COLO668 (cell line): ENCODE measurements around the gene OSM.
"Not testable (repeated sequence)": the region's sequence is repeated elsewhere in the genome, so short reads cannot be mapped to it uniquely, and the experiment has no call there.

Source experiments
- DNase-seq: peaks from one replicate; lab custom pipeline; 2025; ENCODE audit not compliant: unreplicated experiment; lab: John Stamatoyannopoulos, UW

Gene OSM

DNA sequence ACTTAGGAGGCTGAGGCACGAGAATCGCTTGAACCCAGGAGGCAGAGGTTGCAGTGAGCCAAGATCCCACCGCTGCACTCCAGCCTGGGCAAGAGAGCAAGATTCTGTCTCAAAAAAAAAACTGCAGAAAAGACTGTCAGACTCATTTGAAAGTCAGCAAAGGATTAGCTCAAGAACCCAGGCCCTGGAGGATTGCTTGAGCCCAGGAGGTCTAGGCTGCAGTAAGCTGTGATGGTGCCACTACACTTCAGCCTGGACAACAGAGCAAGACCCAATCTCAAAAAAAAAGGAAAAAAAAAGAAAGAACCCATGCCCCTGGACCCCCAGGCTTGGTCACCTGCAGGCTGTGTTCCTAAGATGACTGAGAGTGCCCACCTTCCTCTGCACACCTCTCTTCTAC, 36.3 kb downstream of the OSM start:
- DNase-seq: no peak

DNA sequence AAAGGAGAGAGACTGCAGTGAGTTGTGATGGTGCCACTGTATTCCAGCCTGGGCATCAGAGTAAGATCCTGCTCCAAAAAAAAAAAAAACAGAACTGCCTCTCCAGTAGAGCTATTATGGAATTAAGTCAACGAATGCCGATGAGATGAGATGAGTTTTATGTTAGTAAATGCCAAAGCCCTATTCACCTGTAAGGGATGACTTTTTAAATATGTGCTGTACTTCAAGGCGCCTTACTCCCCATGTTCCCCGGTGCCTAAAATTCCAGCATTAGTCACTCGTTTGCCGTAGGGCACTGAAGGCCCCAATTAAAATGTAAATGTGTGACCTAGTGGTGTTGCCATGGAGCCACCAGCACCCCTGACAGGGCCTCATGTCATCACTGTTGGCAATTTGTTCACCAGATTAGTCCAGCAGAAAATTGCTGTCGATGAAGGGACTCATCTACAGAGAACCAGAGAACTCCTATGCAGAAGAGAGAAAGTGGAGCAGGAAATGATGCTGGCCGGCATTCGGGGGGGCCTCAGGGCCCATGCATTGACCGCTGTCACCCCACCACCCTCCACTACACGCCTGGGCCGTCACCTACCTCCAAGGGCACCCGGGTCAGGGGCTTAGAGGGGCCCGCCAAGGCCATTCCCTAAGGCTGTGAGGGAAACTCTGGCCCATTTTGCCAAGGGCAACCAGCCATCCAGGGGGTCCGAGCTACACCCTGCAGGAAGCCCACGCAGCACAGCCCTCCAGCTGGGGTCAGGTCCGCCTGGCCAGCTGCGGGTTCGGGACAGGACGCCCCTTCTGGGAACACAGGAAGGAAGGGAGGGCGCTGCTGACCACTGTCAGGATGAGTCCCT, 37.9 kb downstream of the OSM start:
- peak; percentile 24 for DNase-seq

DNA sequence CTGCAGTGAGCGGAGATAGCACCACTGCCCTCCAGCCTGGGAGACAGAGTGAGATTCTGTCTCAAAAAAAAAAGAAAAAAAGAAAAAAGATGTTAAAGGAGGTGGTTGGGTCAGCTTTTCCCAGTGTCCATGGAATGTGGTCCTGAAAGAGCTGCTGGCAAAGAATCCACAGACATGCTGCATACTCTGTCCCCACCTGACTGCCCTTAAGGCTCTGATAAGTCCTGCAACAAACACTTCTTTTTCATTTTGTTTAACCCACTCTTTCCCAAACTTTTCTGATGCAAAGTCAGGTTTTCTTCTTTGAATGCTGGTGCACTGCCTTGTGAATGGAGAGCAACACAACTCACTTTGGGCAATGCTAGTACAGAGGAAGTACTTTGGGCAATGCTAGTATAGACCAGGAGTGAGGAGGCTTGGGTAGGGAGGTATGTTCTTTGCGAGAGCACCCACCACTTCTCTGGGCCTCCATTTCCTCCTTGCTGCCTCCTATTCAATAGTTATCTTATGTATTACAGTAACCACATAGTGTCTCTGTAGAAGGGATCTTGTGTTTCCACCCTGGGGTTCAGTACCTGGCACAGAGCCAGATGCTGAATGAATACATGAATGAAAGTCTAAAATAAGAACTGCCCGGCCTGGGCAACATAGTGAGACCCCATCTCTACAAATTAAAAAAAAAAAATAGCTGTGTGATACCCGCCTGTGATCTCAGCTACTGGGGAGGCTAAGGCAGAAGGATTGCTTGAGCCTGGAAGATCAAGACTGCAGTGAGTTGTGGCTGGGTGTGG, 39.0 kb downstream of the OSM start:
- no peak for DNase-seq

DNA sequence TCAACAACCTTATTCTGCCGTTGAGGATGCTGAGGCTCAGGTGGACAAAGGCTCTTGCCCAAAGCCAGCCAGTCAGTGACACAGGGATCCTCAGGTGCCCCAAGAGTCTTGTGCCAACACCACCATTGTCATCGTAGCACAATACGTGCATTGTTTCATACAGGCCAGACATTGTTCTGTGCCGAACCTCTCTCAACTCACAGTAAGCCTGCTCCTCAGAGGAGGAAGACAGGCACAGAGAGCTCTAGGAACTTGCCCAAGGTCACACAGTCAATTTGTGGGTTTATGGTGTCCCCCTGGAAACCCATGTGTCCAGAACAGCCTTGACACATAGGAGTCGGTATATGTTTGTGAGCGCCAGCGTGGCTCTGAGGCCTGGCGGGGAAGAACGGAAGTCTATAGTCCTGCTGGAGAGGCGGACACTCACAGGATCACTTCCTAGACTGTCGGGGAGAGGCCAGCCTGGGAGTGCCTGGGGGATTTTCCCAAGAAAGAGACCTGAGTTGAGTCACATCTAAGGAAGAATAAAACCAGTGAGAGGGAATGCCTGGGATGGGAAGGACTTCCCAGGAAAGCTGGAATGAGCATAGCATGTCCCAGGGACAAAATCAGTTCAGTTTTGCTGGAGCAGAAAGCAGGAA, 40.3 kb downstream of the OSM start:
- no peak for DNase-seq

DNA sequence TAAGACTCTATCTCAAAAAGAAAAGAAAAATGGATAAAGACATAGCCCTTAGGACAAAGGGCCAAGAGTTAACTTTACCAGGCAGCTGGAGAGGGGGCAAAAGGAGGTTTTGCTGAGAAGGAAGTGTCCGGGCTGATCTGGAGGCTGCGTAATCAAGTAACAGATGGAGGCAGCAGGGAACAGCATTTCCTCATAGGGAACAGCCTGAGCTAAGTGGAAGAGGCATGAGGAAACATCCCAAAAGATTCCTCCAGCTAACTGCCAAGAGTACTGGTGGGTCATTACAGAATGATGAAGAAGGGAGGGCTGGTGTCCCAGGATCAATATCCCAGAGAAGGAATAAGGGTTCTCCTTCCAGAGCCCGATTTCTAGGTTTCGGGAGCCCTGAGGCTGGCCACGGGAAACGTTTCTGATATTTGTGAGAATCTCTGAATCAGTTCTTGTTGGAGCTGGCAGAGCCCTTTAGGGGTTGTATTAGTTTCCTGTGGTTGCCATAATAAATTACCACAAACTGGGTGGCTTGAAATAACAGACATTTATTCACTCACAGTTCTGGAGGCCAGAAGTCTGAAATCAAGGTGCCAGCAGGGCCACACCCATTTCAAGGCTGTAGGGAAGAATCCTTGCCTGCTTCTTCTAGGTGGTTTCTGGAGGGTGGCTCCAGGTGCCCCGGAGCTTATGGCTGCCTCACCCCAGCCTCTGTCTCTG, 41.3 kb downstream of the OSM start:
- no peak for DNase-seq

DNA sequence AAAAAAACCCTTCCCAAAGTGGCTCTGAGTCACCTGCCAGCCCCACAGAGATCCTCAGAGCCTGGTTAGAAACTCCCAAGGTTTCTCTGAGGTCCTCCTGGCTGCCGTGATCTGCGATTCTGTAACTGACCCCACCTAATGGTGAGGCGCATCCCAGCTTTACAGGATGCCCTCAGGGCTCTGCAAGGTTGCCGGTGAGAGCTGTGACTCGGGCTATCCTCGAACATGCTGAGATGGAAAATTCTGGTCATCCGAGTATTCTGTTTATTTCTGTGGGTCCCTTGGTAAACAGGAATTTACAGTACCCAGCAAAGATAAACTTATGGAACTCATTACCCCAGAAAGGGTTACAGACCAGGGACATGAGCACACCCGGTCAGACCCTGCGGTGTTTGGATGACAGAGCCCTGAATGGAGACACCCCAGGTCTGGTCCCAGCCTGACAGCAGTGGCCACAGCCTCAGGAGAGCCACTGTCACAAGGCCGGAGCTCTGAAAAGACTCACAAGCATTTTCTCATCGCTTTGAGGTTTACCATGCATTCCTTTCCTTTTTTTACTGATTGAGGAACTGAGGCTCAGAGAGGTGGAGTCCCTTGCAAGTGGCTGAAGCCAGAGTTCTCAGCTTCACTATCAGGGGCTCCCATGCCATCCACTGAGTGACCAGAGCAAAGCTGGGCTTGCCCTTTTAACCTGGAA, 42.3 kb downstream of the OSM start:
- peak; percentile 40 for DNase-seq

DNA sequence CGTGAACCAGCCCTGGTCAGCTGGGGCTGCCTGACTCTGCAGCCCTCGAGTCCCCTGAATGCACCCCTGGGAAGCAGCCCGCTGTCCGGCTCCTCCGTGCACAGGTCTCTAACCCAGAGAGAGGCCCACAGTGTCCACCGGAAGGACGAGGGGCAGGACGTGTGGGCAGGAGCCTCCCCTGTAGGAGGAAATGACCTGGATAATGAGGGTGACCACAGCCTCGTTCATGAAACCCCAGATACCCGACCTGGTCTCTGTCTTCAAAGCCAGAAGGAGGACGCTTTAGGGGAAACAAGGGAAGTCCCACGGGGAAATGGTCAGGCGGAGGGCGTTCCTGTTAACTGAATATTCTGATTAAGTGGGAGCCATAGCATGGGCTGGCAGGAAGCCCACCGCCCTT, 43.3 kb downstream of the OSM start:
- DNase-seq: no peak

DNA sequence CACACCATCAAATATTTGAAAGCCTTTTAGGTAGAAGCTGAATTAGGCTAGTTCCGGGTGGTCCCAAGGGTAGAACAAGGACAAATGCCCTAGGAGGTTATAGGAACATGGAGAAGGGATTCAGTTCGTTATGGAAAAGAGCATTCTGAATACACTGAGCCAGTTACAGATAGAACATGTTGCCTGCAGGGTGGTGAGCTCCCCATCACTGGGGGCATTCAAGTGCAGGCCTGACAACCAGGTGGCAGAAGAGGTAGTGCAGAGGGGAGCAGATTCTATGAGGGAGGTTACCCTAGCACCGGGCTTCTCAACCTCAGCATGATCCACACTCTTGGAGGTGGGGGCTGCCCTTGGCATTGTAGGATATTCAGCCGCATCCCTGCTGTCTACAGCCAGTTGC, 44.3 kb downstream of the OSM start:
- DNase-seq: no peak

DNA sequence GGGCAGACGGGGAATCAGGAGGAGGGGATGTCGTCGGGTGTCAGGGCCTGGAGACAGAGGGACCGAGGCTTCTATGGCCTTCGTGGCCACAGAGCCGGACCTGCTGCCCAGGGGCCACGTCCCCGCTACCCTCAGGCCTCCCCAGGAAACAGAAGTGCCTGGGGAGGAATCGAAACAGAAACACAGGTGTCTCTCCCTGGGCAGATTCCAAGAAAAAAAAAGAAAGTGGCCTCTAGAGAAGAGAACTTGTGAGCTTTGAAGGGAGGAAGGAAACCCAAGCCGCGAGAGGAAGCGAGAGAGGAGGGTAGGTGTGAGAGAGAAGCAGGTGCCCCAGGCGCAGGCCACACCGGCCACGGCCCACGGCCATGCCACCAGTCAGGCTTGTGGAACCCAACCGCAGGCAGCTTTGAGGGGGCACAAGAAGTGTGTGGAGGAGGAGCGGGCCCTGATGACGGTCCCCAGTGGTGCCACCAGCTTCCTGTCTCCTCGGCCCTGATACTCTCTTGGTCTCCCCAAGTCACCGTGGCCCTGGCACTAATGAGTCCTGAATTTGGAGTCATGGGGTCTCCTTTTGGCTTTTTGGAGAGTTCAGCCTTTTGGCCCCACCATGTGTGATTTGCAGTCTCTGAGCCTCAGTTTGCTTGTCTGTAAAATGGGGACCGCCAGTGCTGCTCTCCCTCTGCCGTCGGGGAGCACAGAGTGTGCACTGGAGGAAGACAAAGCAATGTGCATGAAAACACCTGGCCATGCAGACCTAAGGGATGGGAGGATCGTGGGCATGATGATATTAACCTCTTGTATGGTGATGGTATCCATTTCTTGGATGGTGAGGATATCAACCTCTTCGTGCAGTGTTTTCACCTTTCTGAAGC, 45.3 kb downstream of the OSM start:
- DNase-seq: no peak

DNA sequence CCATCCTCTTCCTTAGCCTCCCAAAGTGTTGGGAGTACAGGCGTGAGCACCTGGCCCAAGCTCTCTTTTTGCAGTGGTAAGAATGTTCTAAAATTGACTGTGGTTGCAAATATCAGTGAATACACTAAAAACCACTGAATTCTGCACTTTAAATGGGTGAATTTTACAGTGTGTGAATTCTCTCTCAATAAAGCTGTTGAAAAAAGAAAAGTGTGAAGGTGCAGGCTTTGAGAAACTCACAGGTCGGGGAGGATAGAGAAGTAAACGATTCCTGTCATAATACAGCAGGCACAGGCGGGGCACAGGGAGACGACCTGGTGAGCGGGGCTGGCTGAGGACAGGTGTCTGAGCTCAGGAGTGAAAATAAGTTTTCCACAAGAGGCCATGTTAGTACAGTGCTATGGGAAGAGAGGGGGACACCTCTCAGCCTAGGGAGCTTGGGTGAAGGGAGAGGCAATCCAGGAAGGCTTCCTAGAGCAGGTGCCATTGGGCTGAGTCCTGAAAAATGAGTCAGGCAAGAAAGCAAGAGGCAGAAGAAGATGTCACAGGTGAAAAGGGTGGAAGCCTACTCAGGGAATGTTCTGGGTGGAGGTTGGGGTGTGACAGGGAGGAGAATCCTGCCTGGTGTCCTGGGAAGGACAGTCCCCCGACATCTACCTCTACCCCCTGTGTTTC, 46.2 kb downstream of the OSM start:
- DNase-seq: no peak

DNA sequence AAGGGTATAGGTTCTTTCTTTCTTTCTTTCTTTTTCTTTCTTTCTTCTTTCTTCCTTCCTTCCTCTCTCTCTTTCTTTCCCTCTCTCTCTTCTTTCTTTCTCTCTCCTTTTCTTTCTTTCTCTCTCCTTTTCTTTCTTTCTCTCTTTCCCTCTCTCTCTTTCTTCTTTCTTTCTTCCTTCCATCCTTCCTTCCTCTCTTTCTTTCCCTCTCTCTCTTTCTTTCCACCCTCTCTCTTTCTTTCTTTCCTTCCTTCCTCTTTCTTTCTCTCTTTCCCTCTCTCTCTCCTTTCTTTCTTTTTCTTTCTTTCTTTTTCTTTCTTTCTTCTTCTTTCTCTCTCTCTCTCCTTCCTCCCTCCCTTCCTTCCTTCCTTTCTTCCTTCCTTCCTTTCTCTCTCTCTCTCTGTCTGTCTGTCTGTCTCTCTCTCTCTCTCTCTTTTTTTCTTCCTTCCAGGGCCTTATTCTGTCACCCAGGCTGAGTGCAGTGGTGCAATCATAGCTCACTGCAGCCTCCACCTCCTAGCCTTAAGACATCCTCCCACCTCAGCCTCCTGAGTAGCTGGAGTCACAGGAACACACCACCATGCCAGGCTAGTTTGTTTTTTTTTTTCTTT, 46.9 kb downstream of the OSM start:
- DNase-seq: no peak

DNA sequence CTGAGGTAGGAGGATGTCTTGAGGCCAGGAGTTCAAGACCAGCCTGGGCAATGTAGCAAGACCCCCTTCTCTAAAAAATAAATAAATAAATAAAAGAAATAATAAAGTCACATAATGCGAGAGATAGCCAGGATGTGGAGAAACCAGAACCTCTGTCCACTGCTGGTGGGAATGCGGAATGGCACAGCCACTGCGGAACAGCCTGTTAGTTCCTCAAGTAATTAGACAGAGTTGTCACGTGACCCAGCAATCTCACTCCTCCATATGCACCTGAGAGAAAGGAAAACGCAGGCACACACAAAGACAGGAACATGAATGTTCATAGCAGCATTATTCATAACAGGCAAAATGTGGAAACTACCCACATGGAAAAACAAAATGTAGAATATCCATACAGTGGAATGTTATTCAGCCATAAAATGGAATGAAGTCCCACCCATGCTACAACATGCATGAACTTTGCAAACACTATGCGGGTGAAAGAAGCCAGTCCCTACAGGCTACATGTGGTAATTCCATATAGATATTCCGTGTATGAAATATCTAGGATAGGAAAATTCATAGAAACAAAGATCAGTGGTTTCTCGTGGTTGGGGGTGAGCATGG, 47.5 kb downstream of the OSM start:
- DNase-seq: no peak

DNA sequence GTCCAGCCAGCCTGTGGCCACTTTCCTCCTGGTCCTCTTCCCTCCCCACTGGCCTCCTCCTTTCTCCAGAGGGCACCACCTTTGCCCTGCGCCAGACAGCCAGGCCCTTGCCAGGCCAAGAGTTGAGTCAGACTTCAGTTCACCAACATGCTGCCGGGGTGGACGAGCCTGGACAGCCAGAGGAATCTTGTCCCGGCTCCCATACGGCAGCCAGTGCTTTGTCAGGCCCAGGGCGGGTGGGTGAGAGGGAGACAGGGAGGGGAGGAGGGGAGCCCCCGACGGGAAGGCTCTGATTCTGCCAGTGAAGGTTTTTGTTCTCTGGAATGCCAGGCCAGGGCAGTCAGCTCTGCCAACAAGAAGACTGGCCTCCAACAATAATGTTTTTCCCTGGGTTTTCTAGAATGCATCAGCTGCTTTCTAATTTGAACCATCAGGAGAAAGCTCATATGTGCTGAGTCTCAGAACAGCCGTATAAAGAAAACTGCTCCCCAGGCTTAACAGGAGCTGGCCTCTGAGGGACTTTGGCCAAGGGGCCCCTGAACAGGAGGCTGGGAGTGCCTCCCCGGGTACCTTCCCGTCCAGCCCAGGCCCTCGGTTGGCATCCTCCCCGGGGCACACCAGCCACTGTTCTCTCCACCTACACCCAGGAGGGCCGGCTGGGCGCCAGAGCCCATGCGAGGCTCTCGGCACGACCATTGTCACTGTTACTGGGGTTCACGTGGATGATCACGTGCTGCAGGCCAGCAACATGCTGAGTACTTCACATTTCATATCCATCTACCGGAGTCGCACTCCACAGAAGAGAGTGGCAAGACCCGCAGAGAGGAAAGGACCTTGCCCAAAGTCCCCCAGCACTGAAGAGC, 48.7 kb downstream of the OSM start:
- no peak for DNase-seq

DNA sequence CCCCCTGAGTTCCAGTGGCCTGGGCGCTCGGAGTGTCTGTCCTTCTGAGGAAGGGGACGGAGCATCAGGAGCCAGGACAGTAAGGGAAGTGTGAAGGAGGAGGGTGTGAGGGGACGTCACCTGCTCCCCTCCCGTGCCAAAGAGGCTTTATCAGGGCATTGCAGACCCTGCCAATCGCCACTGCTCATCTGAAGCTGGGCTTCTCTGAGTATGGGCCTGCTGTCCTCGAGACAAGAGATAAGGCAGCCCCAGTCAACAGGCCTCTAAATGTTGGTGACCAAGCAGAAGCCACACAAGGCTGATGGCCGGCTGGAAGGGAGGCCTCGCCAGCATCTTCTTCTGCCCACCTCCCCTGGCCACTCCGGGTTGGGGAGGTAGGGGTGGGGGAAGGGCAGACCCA, 49.9 kb downstream of the OSM start:
- no peak for DNase-seq

DNA sequence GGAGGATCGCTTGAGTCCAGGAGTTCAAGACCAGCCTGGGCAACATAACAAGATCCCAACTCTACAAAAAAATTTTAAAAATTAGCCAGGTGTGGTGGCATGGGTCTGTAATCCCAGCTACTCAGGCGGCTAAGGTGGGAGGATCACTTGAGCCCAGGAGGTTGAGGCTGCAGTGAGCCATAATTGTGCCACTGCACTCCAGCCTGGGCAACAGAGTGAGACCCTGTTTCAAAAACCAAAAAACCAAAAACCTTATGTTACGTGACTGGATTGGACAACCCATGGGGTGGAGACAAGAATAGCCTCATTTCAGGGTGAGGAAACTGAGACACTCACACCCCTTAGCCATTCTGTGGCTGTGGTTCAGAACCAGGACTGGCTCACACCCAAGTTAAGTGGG, 50.4 kb downstream of the OSM start:
- not testable (repeated sequence) for DNase-seq

DNA sequence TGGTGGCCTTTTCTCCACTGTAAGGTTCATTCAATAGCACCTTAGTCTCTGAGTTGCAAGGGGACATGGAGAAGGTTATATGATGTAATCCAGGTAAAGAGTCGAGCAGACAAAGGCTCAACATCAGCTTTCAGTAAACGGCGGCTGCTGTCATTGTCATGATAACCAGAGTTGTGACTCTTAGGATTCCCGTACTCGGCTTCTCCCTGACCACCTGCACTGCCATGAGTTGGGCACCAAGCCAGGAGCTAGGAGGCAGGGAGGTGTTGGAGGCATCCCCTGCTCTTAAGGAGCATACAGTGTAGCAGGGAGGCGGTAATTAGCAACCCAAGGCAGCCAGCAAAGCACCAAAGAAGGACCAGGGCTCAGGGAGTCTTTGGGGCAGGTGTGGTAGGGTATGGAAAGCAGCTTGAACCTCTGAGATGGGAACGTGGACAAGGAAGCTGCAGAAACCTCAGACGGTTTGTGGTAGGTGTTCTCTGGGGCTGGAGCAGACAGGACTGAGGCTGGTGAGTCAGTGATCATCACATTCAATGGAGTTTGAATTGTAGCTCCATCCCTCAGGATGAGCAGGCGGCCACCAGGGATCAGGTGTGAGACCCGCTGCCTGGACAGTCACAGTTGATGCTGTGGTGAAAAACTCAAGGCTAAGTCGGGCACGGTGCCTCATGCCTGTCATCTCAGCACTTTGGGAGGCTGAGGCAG, 51.8 kb downstream of the OSM start:
- DNase-seq: peak; percentile 51

DNA sequence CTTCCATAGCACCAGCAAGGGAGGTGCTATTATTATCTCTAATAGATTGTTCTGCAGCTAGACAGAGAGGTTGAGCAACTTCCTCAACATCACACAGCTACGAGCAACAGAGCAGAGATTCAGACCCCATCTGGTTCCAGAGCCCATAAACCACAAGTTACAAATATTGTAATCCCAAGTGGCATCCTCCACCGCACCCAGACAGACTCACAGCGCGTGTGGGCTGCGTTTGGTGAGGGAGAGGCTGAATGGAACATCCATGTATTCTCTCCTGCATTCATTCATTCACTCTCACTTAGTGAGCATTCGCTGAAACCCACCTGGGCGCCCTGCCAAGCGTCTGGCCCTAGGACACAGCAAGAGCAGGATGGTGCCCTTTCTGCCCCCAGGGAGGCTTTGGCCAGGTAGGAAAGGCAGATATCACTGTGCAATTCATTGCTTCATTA, 53.6 kb downstream of the OSM start:
- no peak for DNase-seq
